Pancreas (tissue), 10 donors: Measurements from ENCODE around the gene CHPF2. TPM values are rescaled to one million over a fixed set of nuclear protein-coding genes. Genes with fewer than 3 reads are reported as not detected.

Experiments used
- ATAC-seq, 4 donors: fragments of 200-7000 bp; cut with Tn5 transposase; one replicate each; pipeline versions ENCODE4 v1.8.0 to v1.9.1; 2020; ENCODE audit warnings: mild to moderate bottlenecking in 4 of 4, moderate library complexity in 4 of 4
- DNase-seq, 6 donors: peaks; one replicate each; pipeline ENCODE4 v3.0.0-alpha.2; 2020
- FAIRE-seq: peaks from 2 replicates; lab custom pipeline; 2012; peaks lifted over from hg19 to GRCh38; lab: Jason Lieb, UNC
- H3K27ac ChIP-seq, 4 donors: fragments of 200-600 bp; sonication (generic); 1 replicate in 3 of 4; 2 replicates in 1 of 4; pipeline versions ENCODE4 v1.5.0 to v1.8.0; 2020
- H3K27me3 ChIP-seq, 4 donors: fragments of 200-600 bp; one replicate each; pipeline ENCODE4 v1.8.0; 2021
- H3K36me3 ChIP-seq, 3 donors: fragments of 200-600 bp; sonication (generic) in 1 of 3; one replicate each; pipeline versions ENCODE4 v1.5.0 to v1.8.0; 2020 to 2021
- H3K4me1 ChIP-seq, 3 donors: fragments of 200-600 bp; one replicate each; pipeline ENCODE4 v1.8.0; 2021
- H3K4me3 ChIP-seq, 4 donors: fragments of 200-600 bp; sonication (generic) in 2 of 4; one replicate each; pipeline versions ENCODE4 v1.5.0 to v1.8.0; 2020 to 2021
- H3K9me3 ChIP-seq, 4 donors: fragments of 200-600 bp; one replicate each; pipeline ENCODE4 v1.8.0; 2021
- WGBS, 2 donors: extraction: QIAGEN DNeasy Blood & Tissue Kit; methylation state at CpG; one replicate each; pipeline ENCODE4 v1.1.7; 2013; 5-methylcytosine and 5-hydroxymethylcytosine counted together
- intact Hi-C, 3 donors: fragments of 100-400 bp; cut with DNase I; formaldehyde crosslinking; loops; one replicate each; pipeline versions ENCODE4 v1.11.1 to v1.14.2; 2022
- polyA plus RNA-seq, 2 donors: library from polyadenylated mRNA; stranded (reverse); fragments of 200-250 nt; gene quantifications; one replicate each; pipeline ENCODE4 v1.2.3, GENCODE V29; 2013
- total RNA-seq, 6 donors: library from RNA; stranded (reverse); fragmentation: NEBNext Ultra II Directional in 4 of 6; extraction: Animal tissue kit (Norgen Biotek cat#: 25700) in 4 of 6; gene quantifications; one replicate each; pipeline versions ENCODE4 v1.2.1 to v1.2.4, GENCODE V29; 2021 to 2023
- TF ChIP-seq, protein P1 (sequence below), 4 donors: fragments of 200-600 bp; sonication (generic) in 3 of 4; IDR thresholded peaks; one replicate each; pipeline versions ENCODE4 v1.5.0 to v1.8.0; 2021; ENCODE audit warnings: antibody characterized with exemption in 4 of 4
- donor health status: healthy with polysubstance abuse.
- donor health status: DM: no; HTN: no; CAD: no; lungs with moderate emphysema.
- donor health status: DM: no; HTN: no; CAD: no.
- donor health status: control.
- donor health status: control.
- donor health status: Bipolar disorder and iron deficiency.
- donor health status: DM: yes; HTN: yes; CAD: no.
- donor health status: DM: no; HTN: no; CAD: no.
- donor health status: DM: no; HTN: no; CAD: no.
- donor health status: DM: yes; HTN: yes; CAD: no.

The CHPF2 gene
- total and polyA plus RNA-seq, 8 donors = 12.8 to 38.6 (median 21.7) TPM

- 50 to 52% methylated on average over 8 of the region's 8 CpGs for WGBS, 2 donors
- peaks cover 0 to 18% (median 0%) of the 10 kb centered on the region in 3 donors for H3K4me1 ChIP-seq
- peaks cover 0 to 30% (median 0%) of the 10 kb centered on the region in 3 donors for H3K36me3 ChIP-seq
- no peak for DNase-seq
- intact Hi-C loops = no loop called here
- no peak overlapping the region for H3K27ac ChIP-seq
- no peaks in the 10 kb centered on the region for H3K9me3 ChIP-seq
- TF ChIP-seq, protein P1, sequence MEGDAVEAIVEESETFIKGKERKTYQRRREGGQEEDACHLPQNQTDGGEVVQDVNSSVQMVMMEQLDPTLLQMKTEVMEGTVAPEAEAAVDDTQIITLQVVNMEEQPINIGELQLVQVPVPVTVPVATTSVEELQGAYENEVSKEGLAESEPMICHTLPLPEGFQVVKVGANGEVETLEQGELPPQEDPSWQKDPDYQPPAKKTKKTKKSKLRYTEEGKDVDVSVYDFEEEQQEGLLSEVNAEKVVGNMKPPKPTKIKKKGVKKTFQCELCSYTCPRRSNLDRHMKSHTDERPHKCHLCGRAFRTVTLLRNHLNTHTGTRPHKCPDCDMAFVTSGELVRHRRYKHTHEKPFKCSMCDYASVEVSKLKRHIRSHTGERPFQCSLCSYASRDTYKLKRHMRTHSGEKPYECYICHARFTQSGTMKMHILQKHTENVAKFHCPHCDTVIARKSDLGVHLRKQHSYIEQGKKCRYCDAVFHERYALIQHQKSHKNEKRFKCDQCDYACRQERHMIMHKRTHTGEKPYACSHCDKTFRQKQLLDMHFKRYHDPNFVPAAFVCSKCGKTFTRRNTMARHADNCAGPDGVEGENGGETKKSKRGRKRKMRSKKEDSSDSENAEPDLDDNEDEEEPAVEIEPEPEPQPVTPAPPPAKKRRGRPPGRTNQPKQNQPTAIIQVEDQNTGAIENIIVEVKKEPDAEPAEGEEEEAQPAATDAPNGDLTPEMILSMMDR (IDR thresholded peaks at IDR 0.05) = no peak
- no peak for ATAC-seq
- no peak for FAIRE-seq
- peak overlapping the region; percentile 55 to 97 (median 84) for H3K4me3 ChIP-seq
- H3K27me3 ChIP-seq = no peaks in the 10 kb centered on the region
Measured at GRCh38 chr7:151225948-151226510, 6.3 kb upstream of the CHPF2 start.

DNA sequence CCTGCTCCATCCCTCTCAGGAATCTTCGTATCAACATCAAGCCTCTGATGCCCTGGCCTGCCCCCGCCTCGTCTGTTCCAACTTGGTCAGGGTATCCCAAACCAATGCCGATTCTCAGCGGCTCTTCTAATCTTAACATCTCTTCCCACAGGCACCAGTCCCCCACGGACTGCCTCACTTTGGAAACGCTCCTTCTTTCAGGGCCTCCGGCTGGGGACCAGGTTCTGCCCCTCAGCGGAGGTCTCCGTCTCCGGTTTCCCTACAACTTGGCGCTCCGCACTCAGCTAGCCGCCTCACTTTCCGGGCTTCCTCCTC, 5.8 kb upstream of the CHPF2 start:
- peaks cover 0 to 18% (median 0%) of the 10 kb centered on the region in 3 donors for H3K4me1 ChIP-seq
- ATAC-seq (peak; percentile 4 to 9 (median 8)), DNase-seq (peak in 1 of 6 donors; percentile 81), FAIRE-seq (no peak)
- 0 to 2% methylated on average over 15 of the region's 15 CpGs for WGBS, 2 donors
- TF ChIP-seq, protein P1 (IDR thresholded peaks at IDR 0.05) = no peak
- H3K27ac ChIP-seq = peak overlapping the region; percentile 26 to 71 (median 44)
- no peaks in the 10 kb centered on the region for H3K9me3 ChIP-seq
- peaks cover 0 to 25% (median 0%) of the 10 kb centered on the region in 3 donors for H3K36me3 ChIP-seq
- H3K27me3 ChIP-seq = no peaks in the 10 kb centered on the region
- intact Hi-C loops = no loop called here
- H3K4me3 ChIP-seq = peak overlapping the region; percentile 55 to 97 (median 84)

DNA sequence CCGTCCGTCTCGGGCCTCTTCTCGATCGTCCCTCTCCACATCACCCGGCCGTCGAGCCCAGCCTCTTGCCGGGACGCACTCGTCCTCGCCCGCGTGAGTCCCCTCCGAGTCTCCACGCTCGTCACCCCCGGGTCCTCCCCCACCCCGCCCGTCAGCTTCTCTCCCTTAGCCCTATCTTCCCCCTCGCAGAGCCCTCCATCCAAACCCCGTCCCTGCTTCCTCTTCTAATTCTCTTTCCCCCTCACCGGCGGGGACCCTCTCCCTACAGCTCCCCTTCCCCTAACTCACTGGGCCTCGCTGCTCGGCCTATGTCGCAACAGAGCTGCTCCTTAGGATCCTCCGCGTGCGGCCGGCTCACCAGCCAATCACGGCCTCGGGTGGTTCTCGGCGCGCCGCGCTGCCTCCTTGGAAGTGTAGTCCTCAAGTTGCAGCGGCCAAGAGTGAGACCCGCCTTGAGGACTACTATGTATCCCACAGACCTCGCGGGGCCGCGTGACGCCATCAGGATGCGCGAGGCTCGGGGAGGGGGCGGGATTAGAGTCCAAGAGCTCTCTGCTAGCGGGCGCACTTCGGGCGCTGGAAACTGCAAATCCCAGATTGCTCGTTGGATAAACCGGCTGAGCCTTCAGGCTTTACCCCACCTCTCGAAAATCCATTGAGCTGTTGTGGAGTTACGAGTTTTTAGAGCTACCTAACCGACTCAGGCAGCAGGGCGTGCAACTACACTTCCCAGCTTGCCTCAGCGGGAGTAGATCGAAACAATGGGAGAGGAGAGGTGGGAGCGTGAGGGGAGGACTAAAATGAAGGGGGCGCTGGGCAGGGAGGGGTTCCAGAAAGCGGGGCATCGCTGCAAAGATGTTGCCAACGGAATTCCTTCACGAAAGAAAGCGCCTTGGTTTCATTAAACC, 5.2 kb upstream of the CHPF2 start, which contains the start of gene ABCF2:
ABCF2 (minus strand) TSS at position 331 of the 908 bp plus-strand sequence. CDS start 747 bp downstream, outside the sequence.
- ATAC-seq (peak; percentile 98 to 99 (median 98)), DNase-seq (peak; percentile 98 to 99 (median 98)), FAIRE-seq (peak; percentile 67)
- intact Hi-C loops = no loop called here
- Histone ChIP-seq H3K36me3 (peaks cover 0 to 21% (median 0%) of the 10 kb centered on the region in 3 donors), H3K9me3 (no peaks in the 10 kb centered on the region), H3K4me3 (peak within 1 kb of the TSS; percentile 55 to 97 (median 84)), H3K27ac (peak within 1 kb of the TSS; percentile 60 to 82 (median 68)), H3K4me1 (peaks cover 0 to 21% (median 0%) of the 10 kb centered on the region in 3 donors), H3K27me3 (no peaks in the 10 kb centered on the region)
- WGBS, 2 donors = 0% methylated on average over 68 of the region's 68 CpGs
- TF ChIP-seq, protein P1 (IDR thresholded peaks at IDR 0.05) = no peak

DNA sequence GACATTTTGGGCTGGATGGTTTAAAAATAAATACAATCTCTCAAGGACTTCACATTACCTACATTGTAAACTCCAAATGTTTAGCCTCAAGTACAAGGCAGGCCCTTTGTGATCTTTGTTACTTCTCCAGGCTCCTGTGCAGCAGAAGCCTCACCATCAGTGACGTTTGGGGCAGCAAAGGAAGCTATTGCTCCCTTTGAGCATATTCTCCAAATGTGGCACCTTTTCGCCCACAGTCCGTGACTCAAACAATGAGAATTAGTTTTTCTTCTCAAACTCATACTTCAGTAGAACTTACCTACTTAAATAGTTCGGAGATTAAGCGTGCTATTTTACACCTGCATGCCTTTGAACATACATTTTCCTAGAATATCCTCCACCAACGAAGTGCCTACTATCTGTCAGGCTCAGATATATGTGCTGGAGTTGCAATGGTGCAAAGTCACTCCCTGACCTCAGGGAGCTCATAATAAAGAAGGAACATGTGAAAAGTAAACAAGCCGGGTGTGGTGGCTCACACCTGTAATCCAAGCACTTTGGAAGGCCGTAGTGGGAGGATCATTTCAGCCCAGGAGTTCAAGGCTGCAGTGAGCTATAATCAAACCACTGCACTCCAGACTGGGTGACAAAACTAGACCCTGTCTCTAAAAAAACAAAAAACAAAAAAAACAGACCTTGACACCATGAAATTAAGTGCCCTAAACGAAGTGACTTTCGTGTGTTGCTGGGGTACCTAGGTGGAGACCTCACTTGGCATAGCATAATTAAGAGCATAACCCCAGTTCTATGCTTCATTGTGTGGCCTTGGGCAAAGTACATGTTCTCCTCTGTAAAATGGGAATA, 4.0 kb upstream of the CHPF2 start:
- ATAC-seq = no peak
- H3K9me3 ChIP-seq = no peaks in the 10 kb centered on the region
- WGBS, 2 donors = 53 to 57% methylated on average over 10 of the region's 10 CpGs

More for the DNA sequence above, 4.0 kb upstream of the CHPF2 start:
- DNase-seq = no peak
- intact Hi-C loops = no loop called here
- Histone ChIP-seq H3K4me1 (peaks cover 0 to 22% (median 0%) of the 10 kb centered on the region in 3 donors), H3K27me3 (no peaks in the 10 kb centered on the region), H3K4me3 (peak overlapping the region in 2 of 4 donors; percentile 77 to 90), H3K36me3 (peaks cover 0 to 12% (median 0%) of the 10 kb centered on the region in 3 donors), H3K27ac (peak overlapping the region in 3 of 4 donors; percentile 60 to 82 (median 66))
- TF ChIP-seq, protein P1 (IDR thresholded peaks at IDR 0.05) = no peak
- FAIRE-seq = no peak
